HEK293 (cell line): Measurements from ENCODE around the gene ENAH.

ENCODE experiments used
- KLF8 ChIP-seq: fragments of 450-650 bp; formaldehyde crosslinking; IDR thresholded peaks from 2 replicates; pipeline ENCODE4 v1.5.1; 2016; ENCODE audit warnings: missing biosample characterization, missing genetic modification characterization
- KLF9 ChIP-seq: fragments of 450-650 bp; formaldehyde crosslinking; IDR thresholded peaks from 2 replicates; pipeline ENCODE4 v1.5.1; 2016; ENCODE audit warnings: missing biosample characterization, missing genetic modification characterization, low read depth
- OSR2 ChIP-seq: fragments of 450-650 bp; formaldehyde crosslinking; IDR thresholded peaks from 2 replicates; pipeline ENCODE4 v1.5.1; 2016; ENCODE audit warnings: missing biosample characterization, missing genetic modification characterization
- PRDM1 ChIP-seq: fragments of 450-650 bp; formaldehyde crosslinking; IDR thresholded peaks from 2 replicates; pipeline ENCODE4; 2016; ENCODE audit warnings: missing biosample characterization, missing genetic modification characterization
- PRDM2 ChIP-seq: fragments of 450-650 bp; formaldehyde crosslinking; IDR thresholded peaks from 2 replicates; pipeline ENCODE4 v1.5.1; 2016; ENCODE audit warnings: missing biosample characterization, missing genetic modification characterization, borderline replicate concordance
- PRDM6 ChIP-seq: fragments of 450-650 bp; formaldehyde crosslinking; IDR thresholded peaks from 2 replicates; pipeline ENCODE4 v1.5.1; 2017; ENCODE audit warnings: missing biosample characterization, missing genetic modification characterization
- ZFP37 ChIP-seq: fragments of 450-650 bp; formaldehyde crosslinking; IDR thresholded peaks from 2 replicates; pipeline ENCODE4 v1.5.1; 2016; ENCODE audit warnings: missing biosample characterization, missing genetic modification characterization
- ZNF211 ChIP-seq: fragments of 450-650 bp; formaldehyde crosslinking; IDR thresholded peaks from 2 replicates; pipeline ENCODE4 v1.5.1; 2016; ENCODE audit warnings: low read depth, missing biosample characterization, missing genetic modification characterization
- ZNF214 ChIP-seq: fragments of 450-650 bp; formaldehyde crosslinking; IDR thresholded peaks from 2 replicates; pipeline ENCODE4 v1.5.1; 2017; ENCODE audit warnings: missing biosample characterization, mild to moderate bottlenecking, missing genetic modification characterization, borderline replicate concordance
- ZNF311 ChIP-seq: fragments of 450-650 bp; formaldehyde crosslinking; IDR thresholded peaks from 2 replicates; pipeline ENCODE4 v1.5.1; 2017; ENCODE audit warnings: missing biosample characterization, missing genetic modification characterization, borderline replicate concordance
- ZNF398 ChIP-seq: fragments of 450-650 bp; formaldehyde crosslinking; IDR thresholded peaks from 2 replicates; pipeline ENCODE4 v1.5.1; 2017; ENCODE audit warnings: missing biosample characterization, missing genetic modification characterization
- ZNF518A ChIP-seq: fragments of 450-650 bp; formaldehyde crosslinking; conservative IDR thresholded peaks from 2 replicates; pipeline ENCODE4 v1.5.1; 2016; ENCODE audit warnings: low read depth, missing biosample characterization, missing genetic modification characterization
- ZNF585B ChIP-seq: fragments of 450-650 bp; formaldehyde crosslinking; IDR thresholded peaks from 2 replicates; pipeline ENCODE4 v1.5.1; 2016; ENCODE audit warnings: missing biosample characterization, missing genetic modification characterization
- ZNF658 ChIP-seq: fragments of 450-650 bp; formaldehyde crosslinking; IDR thresholded peaks from 2 replicates; pipeline ENCODE4; 2016; ENCODE audit warnings: missing biosample characterization, missing genetic modification characterization
- ZNF704 ChIP-seq: fragments of 450-650 bp; formaldehyde crosslinking; IDR thresholded peaks from 2 replicates; pipeline ENCODE4 v1.5.1; 2016; ENCODE audit warnings: missing biosample characterization, missing genetic modification characterization
- ZSCAN5A ChIP-seq: fragments of 450-650 bp; formaldehyde crosslinking; IDR thresholded peaks from 2 replicates; pipeline ENCODE4 v1.5.1; 2016; ENCODE audit warnings: missing biosample characterization, missing genetic modification characterization

Gene ENAH

GRCh38 chr1:225498549-225499136 lies 154.3 kb downstream of the ENAH start (continued):
- TF ChIP-seq ZNF518A (tag by site-specific recombination) = no peak
- TF ChIP-seq KLF8 (tag by site-specific recombination) = peak; percentile 27; the same call in 1 of the 2 replicates
- peak; percentile 69 for TF ChIP-seq PRDM6 (tag by site-specific recombination)
- TF ChIP-seq ZNF398 = no peak
- no peak for TF ChIP-seq OSR2
- TF ChIP-seq ZNF585B (tag by site-specific recombination) = no peak
- TF ChIP-seq ZNF311 (tag by site-specific recombination) = no peak
- TF ChIP-seq PRDM1 (tag by site-specific recombination) = no peak
- TF ChIP-seq PRDM2 (tag by site-specific recombination) = no peak
- TF ChIP-seq KLF9 = no peak
- TF ChIP-seq ZFP37 (tag by site-specific recombination) = no peak
- TF ChIP-seq ZNF214 = no peak
- TF ChIP-seq ZNF211 (tag by site-specific recombination) = no peak
- no peak for TF ChIP-seq ZSCAN5A
- no peak for TF ChIP-seq ZNF704 (tag by site-specific recombination)
- TF ChIP-seq ZNF658 (tag by site-specific recombination) = no peak
- TF ChIP-seq, all 188 proteins: peak for 11
